ENCODE measurements around the gene FAM151B. TPM values are rescaled to one million over a fixed set of nuclear protein-coding genes. Genes with fewer than 3 reads are reported as not detected.

FAM151B gene, protein sequence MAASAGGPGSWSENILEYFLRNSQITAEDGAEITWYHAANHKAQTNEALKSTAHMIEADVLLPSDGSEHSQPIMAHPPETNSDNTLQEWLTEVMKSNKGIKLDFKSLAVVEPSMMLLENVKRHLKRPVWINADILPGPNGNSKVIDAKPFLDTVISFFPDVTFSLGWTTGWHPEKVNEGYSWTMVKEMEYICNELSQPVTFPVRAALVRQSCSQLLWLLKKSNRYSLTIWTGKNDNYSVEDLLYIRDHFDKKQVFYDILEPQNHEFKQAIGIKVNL
- total RNA-seq: 2.9 and 3.2 TPM in 2 replicates

DNA sequence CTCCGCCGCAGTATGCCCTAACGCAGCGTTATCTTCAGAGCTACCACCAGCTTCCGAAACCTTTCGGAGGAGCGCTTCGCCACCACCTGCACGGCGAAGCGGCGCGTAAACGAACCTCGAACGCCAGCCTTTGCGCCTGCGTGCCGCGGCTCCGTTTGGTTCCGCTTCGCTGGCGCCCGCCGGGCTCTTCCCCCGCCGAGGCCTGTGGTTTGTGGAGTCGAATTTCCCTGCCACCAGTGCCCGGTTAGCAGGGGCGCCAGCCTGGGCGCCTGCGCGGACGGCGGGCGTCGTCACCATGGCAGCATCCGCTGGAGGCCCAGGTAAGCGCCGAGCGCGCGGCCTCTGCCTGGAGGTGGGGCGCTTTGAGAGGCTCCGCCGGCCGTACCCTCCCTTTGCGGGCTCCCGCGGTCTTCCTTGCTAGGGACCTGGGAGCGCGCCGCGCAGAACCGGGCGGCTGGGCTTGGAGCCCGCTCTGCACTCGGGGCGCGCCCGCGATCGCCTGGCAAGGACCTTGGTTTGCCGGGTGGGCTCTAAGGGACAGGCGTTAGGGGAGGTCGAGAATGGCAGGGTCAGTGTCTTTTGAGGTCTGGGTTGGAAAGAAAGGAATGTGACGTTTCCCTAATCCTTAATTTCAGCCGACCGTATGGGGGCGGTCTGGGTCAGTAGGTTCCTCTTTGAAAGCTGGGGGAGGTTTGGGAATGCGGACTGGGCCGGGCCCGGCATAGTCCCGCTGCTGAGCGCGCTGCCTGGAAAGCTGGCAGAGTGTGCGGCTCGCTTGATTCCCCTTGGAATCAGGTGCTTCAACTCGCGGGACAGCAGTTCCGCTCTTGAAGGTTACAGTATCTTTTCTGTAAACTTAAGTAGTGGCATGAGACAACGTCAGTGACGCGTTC is at the start of gene FAM151B:
Gene FAM151B (plus strand): TSS at position 272 of the 893 bp plus-strand sequence. CDS start 24 bp downstream, at position 296.

GRCh38 chr5:80569961-80570786 is 82.3 kb downstream of the FAM151B start, which contains the start of gene ANKRD34B:
ANKRD34B (minus strand) TSS chr5:80570280; CDS start chr5:80560019, 10,261 bp downstream.

Other genes with a start within 250 kb of the FAM151B start
- gene SERINC5, start 232.1 kb upstream of the FAM151B start, total RNA-seq: 2.6 and 4.6 TPM in 2 replicates
- not detected in 2 replicates for gene SPZ1, start 168.1 kb upstream of the FAM151B start, total RNA-seq
- gene ZFYVE16, start 80.0 kb upstream of the FAM151B start, total RNA-seq: 12.4 and 15.4 TPM in 2 replicates
- gene ANKRD34B, start 82.2 kb downstream of the FAM151B start, total RNA-seq: not detected in 2 replicates
- gene MSH3, start 166.6 kb downstream of the FAM151B start, total RNA-seq: 9.2 and 11.2 TPM in 2 replicates
- gene DHFR, start 166.9 kb downstream of the FAM151B start, total RNA-seq: 57.1 and 64.2 TPM in 2 replicates

Data from myometrial cell (primary cell).